Keratinocyte (primary cell): ENCODE data around the gene GPR139. TPM values are rescaled to one million over a fixed set of nuclear protein-coding genes. Genes with fewer than 3 reads are reported as not detected.

Experiments used
- DNase-seq: peaks from one replicate; pipeline ENCODE4 v3.0.0-alpha.2; 2011; ENCODE audit warnings: low read depth, missing footprints, low spot score
- FAIRE-seq: peaks from 2 replicates; lab custom pipeline; 2011; peaks lifted over from hg19 to GRCh38; lab: Jason Lieb, UNC
- H2AFZ ChIP-seq: 2 replicates; pipeline ENCODE4 v1.6.0; 2012; ENCODE audit warnings: low read length, control low read depth, inconsistent platforms; ENCODE audit not compliant: control insufficient read depth
- H3K27ac ChIP-seq: 2 replicates; pipeline ENCODE4 v1.5.1; 2011; ENCODE audit warnings: low read length; ENCODE audit not compliant: control insufficient read depth, insufficient read depth
- H3K27me3 ChIP-seq: 3 replicates; pipeline ENCODE4 v1.6.0; 2011; ENCODE audit warnings: low read length; ENCODE audit not compliant: control insufficient read depth, insufficient read depth; ENCODE audit errors: extremely low read depth
- H3K36me3 ChIP-seq, 2 experiments: 2 replicates in 1 of 2; 3 replicates in 1 of 2; pipeline ENCODE4 v1.5.1; 2011; ENCODE audit warnings: low read length in 2 of 2, mild to moderate bottlenecking in 1 of 2; ENCODE audit not compliant: control insufficient read depth in 2 of 2, insufficient read depth in 2 of 2; ENCODE audit errors: extremely low read depth in 1 of 2
- H3K4me1 ChIP-seq: 3 replicates; pipeline ENCODE4 v1.5.1; 2011; ENCODE audit warnings: low read length; ENCODE audit not compliant: control insufficient read depth, insufficient read depth; ENCODE audit errors: extremely low read depth
- H3K4me2 ChIP-seq: 3 replicates; pipeline ENCODE4 v1.6.0; 2011; ENCODE audit warnings: low read depth, low read length; ENCODE audit not compliant: control insufficient read depth, insufficient read depth; ENCODE audit errors: extremely low read depth
- H3K4me3 ChIP-seq, 3 experiments: fragments of 200-600 bp in 1 of 3; sonication (generic) in 1 of 3; 2 replicates in 2 of 3; 3 replicates in 1 of 3; pipeline ENCODE4 v1.5.1; 2011 to 2016; ENCODE audit warnings: low read length in 3 of 3, mild to moderate bottlenecking in 3 of 3, control low read depth in 2 of 3, inconsistent platforms in 1 of 3, low read depth in 1 of 3, mixed read lengths in 1 of 3, mixed run types in 1 of 3, moderate library complexity in 1 of 3; ENCODE audit not compliant: control insufficient read depth in 2 of 3, insufficient read depth in 2 of 3; ENCODE audit errors: extremely low read depth in 1 of 3
- H3K79me2 ChIP-seq: 2 replicates; pipeline ENCODE4 v1.6.0; 2012; ENCODE audit warnings: low read length; ENCODE audit not compliant: control insufficient read depth, insufficient read depth
- H3K9ac ChIP-seq: 3 replicates; pipeline ENCODE4 v1.6.0; 2011; ENCODE audit warnings: low read length; ENCODE audit not compliant: control insufficient read depth, insufficient read depth; ENCODE audit errors: extremely low read depth
- H3K9me1 ChIP-seq: 3 replicates; pipeline ENCODE4 v1.6.0; 2011; ENCODE audit warnings: low read length; ENCODE audit not compliant: control insufficient read depth, insufficient read depth; ENCODE audit errors: extremely low read depth
- H3K9me3 ChIP-seq: 2 replicates; pipeline ENCODE4 v1.5.1; 2012; ENCODE audit warnings: low read depth, low read length; ENCODE audit not compliant: control insufficient read depth
- H4K20me1 ChIP-seq: 3 replicates; pipeline ENCODE4 v1.6.0; 2011; ENCODE audit warnings: low read length; ENCODE audit not compliant: control insufficient read depth, insufficient read depth; ENCODE audit errors: extremely low read depth
- CTCF ChIP-seq, 3 experiments: IDR thresholded peaks in 1 of 3; conservative IDR thresholded peaks in 1 of 3; optimal IDR thresholded peaks in 1 of 3; 2 replicates in 2 of 3; 3 replicates in 1 of 3; pipeline versions ENCODE3 to v1.5.1; 2011; ENCODE audit warnings: low read length in 3 of 3, mild to moderate bottlenecking in 3 of 3, moderate library complexity in 2 of 3, control low read depth in 1 of 3, inconsistent platforms in 1 of 3; ENCODE audit not compliant: insufficient read depth in 2 of 3; ENCODE audit errors: extremely low read depth in 1 of 3
- EZH2 ChIP-seq: IDR thresholded peaks from one replicate; pipeline ENCODE4 v1.6.1; 2012; ENCODE audit warnings: inconsistent platforms, mild to moderate bottlenecking, low read length, moderate library complexity
- dilution Hi-C: fragments of 300-500 bp; cut with MboI; formaldehyde crosslinking; loops from one replicate; pipeline ENCODE4 v1.7.0; 2020; ENCODE audit warnings: low sequenced_read_pairs; ENCODE audit not compliant: extremely low pct_ligation_motif_present
- polyA plus RNA-seq, 5 experiments: library from polyadenylated mRNA; depleted of rRNA in 3 of 5; stranded (reverse) in 3 of 5; stranded (forward) in 1 of 5; unstranded in 1 of 5; fragments of >200 nt; gene quantifications; 1 replicate in 1 of 5; 2 replicates in 3 of 5; 3 replicates in 1 of 5; pipeline versions ENCODE4 v1.2.1 to v1.2.3, GENCODE V29; 2011 to 2012; ENCODE audit warnings: missing spikeins in 2 of 5, low read depth in 1 of 5, low replicate concordance in 1 of 5

The GPR139 gene
- polyA plus RNA-seq, 1 donor (not counting 4 experiments of a cell fraction or from before 2014, with no cell fraction given) = not detected

- dilution Hi-C loops = no loop called here
- no peak overlapping the region for H2AFZ ChIP-seq
- H4K20me1 ChIP-seq = no peaks in the 10 kb centered on the region
- no peak for DNase-seq
- H3K36me3 ChIP-seq = no peaks in the 10 kb centered on the region
- no peaks in the 10 kb centered on the region for H3K4me1 ChIP-seq
- H3K4me3 ChIP-seq = no peak overlapping the region
- H3K79me2 ChIP-seq = no peaks in the 10 kb centered on the region
- no peaks in the 10 kb centered on the region for H3K9me1 ChIP-seq
- no peak overlapping the region for H3K9ac ChIP-seq
- TF ChIP-seq EZH2 (no peak), CTCF (optimal IDR thresholded peaks at IDR 0.05 in 1 of 3, IDR thresholded peaks at IDR 0.05 in 1 of 3, conservative IDR thresholded peaks at IDR 0.05 in 1 of 3; ENCODE audit: extremely low read depth in 1 of 3, insufficient read depth in 2 of 3, low read length in 3 of 3) (no peak)
- H3K9me3 ChIP-seq = no peaks in the 10 kb centered on the region
- no peaks in the 10 kb centered on the region for H3K27me3 ChIP-seq
- no peak overlapping the region for H3K4me2 ChIP-seq
- FAIRE-seq = no peak
- no peak overlapping the region for H3K27ac ChIP-seq
Observed at GRCh38 chr16:20023190-20023589, 50.5 kb downstream of the GPR139 start.

- Histone ChIP-seq H3K9ac (no peak overlapping the region), H3K27ac (no peak overlapping the region), H2AFZ (no peak overlapping the region), H3K4me1 (no peaks in the 10 kb centered on the region), H3K36me3 (no peaks in the 10 kb centered on the region), H3K9me1 (no peaks in the 10 kb centered on the region), H3K4me2 (no peak overlapping the region), H3K79me2 (no peaks in the 10 kb centered on the region), H4K20me1 (no peaks in the 10 kb centered on the region), H3K9me3 (no peaks in the 10 kb centered on the region), H3K27me3 (no peaks in the 10 kb centered on the region), H3K4me3 (no peak overlapping the region)
- no peak for FAIRE-seq
- dilution Hi-C loops = no loop called here
- DNase-seq = no peak
- no peak for TF ChIP-seq EZH2
- no peak for TF ChIP-seq CTCF (optimal IDR thresholded peaks at IDR 0.05 in 1 of 3, IDR thresholded peaks at IDR 0.05 in 1 of 3, conservative IDR thresholded peaks at IDR 0.05 in 1 of 3; ENCODE audit: extremely low read depth in 1 of 3, insufficient read depth in 2 of 3, low read length in 3 of 3)
Observed at GRCh38 chr16:20020976-20021375, 52.7 kb downstream of the GPR139 start.
